Activated CD4-positive, alpha-beta T cell treated with anti-CD3 and anti-CD28 coated beads, Interleukin-2, Interleukin-4, amounts not matched to agents 100 ng/mL and 50 ng/mL, durations not matched to agents 16 hours and 8 hours (primary cell): Measurements from ENCODE around the gene C18orf32.
"Not testable (repeated sequence)": the region's sequence is repeated elsewhere in the genome, so short reads cannot be mapped to it uniquely, and the experiment has no call there.

Experiments
- DNase-seq: peaks from one replicate; pipeline ENCODE4 v3.0.0-alpha.2; 2020; ENCODE audit warnings: low spot score

C18orf32 gene

GRCh38 chr18:49467599-49467998 is 19.4 kb downstream of the C18orf32 start:
- DNase-seq, result no peak

DNA sequence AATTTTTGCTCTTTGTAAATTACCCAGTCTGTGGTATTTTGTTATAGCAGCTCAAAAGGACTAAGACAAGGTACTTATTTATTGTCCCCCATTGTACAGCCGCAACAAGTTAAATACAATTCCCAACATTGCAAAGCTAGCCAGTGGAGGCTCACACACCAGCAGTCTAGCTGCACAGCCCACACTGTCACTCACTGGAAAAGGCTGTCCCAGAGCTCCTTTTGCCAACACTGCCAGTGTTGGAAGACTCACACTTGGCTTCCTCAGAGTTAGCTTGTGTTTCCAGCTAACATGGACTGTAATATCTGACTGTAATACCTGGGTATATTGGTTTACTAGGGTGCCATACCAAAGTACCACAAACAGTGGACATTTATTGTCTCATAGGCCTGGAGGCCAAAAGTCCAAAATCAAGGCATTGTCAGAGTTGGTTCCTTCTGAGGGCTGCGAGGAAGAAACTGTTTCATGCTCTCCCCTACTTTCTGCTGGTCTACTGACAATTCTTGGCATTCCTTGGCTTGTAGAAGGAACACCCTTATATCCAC is 19.9 kb downstream of the C18orf32 start:
- no peak for DNase-seq

GRCh38 chr18:49464718-49465598 is 22.1 kb downstream of the C18orf32 start:
- no peak for DNase-seq

GRCh38 chr18:49461602-49461977 is 25.4 kb downstream of the C18orf32 start:
- no peak for DNase-seq

DNA sequence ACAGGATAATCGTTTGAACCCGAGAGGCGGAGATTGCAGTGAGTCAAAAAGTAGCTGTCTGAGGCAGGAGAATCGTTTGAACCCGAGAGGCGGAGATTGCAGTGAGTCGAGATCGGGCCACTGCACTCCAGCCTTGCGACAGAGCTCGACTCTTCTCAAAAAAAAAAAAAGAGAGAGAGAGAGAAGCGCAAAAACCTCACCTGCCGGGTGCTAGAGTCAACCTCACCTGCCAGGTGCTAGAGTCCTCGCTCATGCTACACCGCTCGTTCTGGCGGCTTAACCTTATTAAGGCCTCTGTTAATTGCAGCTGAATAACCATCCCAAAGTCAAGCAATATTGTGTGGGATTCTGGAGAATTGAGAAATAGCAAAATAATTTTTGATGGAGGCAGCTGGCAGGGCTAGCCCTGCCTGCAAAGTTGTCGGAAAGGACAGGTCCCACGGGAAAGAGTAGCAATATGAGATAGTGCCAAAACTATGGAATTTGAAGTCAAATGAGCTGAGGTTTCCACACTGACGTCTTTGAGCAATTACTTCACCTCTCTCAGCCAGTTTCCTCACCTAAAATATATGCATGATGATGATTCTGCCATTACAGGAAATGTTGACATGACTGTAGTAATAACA is 25.9 kb downstream of the C18orf32 start:
- no peak for DNase-seq

DNA sequence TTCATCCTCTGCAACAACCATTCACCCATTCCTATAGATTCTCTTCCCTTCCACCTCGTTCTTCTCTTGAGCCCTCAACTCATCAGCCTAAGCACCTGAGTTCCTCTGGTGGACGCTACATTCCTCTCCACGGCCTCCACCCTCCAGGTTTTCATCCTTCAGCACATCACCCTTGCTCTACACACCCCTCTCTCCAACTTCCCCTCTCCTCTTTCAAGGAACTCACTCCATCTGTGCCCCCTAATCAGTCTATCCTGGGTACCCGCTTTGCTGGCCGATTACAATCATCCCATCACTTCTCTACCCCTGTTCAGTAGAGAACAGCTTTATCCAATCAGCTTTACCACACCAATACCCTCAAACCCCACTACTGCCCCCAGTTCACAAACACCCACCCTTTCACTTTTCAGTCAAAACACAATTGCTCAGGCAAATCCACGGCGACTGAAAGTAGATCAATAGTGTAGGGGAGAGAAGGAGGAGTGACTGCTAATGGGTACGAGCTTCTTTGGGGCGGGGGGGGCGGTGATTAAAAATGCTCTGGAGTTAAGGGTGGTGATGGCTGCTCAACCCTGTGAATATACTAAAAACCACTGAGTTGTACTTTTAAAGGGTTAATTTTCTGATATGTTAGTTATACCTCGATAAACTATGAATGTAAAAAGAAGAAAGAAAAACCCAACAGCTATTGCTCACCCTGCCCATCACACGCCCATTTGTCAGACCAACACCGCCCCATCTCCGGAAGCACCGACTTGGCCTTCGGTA is 27.4 kb downstream of the C18orf32 start:
- DNase-seq, result peak; percentile 24

DNA sequence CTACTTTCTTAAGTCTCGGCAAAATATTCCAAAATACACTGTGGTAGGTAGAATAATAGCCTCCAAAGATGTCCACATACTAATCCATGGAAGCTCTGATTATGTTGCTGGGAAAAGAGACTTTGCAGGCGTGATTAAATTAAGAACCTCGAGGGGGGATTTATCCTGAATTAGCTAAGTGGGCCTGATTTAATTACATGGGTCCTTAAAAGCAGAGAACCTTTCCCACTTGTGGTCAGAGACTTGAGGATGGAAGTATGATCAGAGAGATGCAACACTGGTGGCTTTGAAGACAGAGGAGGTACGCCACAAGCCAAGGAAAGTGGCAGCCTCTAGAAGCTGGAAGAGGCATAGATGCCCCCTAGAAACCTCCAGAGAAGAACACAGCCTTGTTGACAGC is 29.4 kb downstream of the C18orf32 start:
- no peak for DNase-seq

DNA sequence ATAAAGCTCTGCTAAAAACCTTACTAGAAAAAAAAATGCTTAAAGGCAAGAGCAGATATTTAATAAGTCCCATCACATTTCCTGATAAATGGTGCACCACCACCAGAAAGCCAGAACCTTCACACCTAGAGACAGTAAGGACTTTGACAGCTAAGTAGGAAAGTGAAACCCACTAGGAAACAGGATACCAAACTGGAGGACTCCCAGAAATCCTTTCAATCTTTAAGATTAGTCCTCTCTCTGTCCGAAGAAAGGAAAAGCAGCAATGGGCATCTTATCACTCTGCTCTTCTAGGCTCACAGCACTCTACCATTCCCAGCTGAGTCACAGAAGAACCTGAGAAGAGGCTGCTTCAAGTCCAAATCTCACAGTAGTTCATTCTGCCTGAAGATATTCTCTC is 30.2 kb downstream of the C18orf32 start:
- DNase-seq, result no peak

- not testable (repeated sequence) for DNase-seq
These were observed 34.5 kb downstream of the C18orf32 start for GRCh38 chr18:49452534-49452933.

DNA sequence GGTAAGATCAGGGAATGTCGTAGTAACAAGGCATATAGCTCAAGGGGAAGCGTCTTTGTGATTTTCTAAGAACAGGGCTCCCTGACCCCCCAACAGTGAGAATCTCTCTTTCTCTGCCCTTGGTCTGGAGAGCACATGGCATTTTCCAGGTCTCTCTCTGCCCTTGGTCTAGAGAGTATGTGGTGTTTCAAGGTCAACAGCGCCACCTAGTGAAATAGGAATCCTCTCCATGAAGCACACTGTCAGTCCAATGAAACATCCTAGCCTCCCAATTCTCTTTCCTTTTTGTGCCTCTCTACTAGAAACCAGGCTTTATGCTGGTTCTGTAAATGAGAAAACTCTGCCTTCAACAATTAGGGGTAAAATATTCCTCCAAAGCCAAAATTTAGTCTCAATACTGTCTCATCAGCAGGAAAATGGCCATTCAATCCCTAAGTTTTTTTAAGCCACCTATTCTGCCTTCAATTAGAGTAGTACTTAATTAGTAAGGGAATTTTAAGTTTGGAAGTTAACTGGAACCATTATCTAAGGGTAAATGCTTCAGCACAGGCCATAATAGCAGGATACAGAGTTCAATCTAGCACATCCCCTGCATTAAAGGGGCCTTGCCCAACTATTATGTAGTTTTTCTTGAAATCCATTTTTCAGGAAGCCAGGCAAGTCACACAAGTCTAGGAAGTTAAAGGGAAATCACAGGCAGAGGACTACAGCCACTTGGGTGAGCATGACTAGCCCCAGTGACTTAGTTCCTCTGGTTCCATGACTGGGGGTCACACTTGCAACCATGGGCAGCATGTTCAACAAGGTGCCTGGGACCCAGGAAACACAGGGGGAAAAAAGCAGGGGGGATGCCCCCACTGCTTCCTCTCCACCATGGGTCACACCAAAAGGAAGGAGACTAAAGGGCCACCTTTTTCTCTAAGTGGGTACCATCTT is 39.0 kb downstream of the C18orf32 start:
- DNase-seq, result peak; percentile 62

DNA sequence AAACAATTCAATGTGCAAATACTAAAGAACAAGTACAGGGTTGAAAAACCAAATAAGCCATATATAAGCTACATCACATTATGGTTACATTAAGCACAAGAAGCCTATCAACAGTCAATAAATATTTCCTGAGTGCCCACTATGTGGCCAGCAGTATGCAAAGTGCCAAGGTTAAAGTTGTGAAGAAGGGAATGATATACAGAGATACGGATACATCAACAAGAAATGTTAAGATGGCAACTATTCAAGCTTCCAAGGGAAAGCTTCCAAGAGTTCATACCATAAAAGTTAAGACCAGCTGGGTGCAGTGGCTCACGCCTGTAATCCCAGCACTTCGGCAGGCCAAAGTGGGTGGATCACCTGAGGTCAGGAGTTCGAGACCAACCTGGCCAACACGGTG is 40.6 kb downstream of the C18orf32 start:
- no peak for DNase-seq

- DNase-seq, result no peak
These were observed 42.5 kb downstream of the C18orf32 start for GRCh38 chr18:49444581-49444980.

- no peak for DNase-seq
These were observed 43.2 kb downstream of the C18orf32 start for GRCh38 chr18:49443837-49444236.

DNA sequence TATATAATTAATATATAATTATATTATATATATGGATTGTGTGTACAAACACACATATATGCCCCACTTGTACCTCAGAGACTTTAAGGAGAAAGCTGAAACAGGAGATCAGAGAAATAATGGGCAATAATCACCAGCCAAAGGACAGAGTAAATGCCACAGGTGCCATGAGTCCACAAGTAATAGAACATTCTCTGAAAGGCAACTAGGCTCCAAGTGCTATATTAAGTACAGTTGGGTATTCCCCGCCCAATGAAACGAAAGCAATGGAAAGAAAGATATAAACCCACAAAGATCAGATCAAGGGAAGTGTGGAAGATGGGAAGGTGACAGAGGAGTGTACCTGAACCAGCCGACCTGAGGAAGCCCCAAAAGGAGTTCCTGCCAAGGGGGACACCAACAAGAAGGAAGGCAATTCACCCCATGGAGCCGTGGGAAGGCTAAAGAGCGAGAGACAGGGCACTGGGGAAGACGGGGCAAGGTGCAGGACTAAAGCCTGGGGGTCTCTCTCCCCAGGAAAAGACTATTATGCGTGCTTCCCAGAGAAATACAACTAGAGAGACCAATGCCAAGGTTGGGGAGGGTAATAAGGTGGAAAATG is 45.6 kb downstream of the C18orf32 start:
- no peak for DNase-seq

GRCh38 chr18:49435170-49435569 is 51.9 kb downstream of the C18orf32 start:
- no peak for DNase-seq

DNA sequence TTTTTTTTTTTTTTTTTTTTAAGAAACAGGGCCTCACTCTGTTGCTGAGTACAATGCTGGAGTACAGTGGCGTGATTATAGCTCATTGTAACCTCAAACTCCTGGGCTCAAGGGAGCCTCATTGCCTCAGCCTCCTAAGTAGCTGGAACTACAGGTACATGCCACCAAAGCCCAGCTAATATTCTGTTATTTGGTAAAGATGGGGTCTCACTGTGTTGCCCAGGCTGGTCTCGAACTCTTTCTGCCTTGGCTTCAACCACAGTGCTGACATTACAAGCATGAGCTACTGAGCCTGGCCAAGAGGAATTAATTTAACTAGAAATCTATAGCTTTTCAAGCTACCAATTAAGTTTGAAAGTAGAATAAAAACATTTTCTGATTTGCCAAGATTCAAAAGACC is 54.4 kb downstream of the C18orf32 start:
- no peak for DNase-seq

- no peak for DNase-seq
These were observed 55.7 kb downstream of the C18orf32 start for GRCh38 chr18:49431165-49431962.
